K562 (cell line): ENCODE data around the gene SEPHS2. TPM values are rescaled to one million over a fixed set of nuclear protein-coding genes. Genes with fewer than 3 reads are reported as not detected.

Experiments
- BCLAF1 ChIP-seq, 2 experiments: fragments of 450-650 bp in 1 of 2; IDR thresholded peaks; 2 replicates each; pipeline ENCODE4 v1.6.1; 2011 to 2017; ENCODE audit warnings: low read depth in 2 of 2, antibody characterized with exemption in 1 of 2, borderline replicate concordance in 1 of 2, low read length in 1 of 2, mild to moderate bottlenecking in 1 of 2, mixed read lengths in 1 of 2; ENCODE audit not compliant: control insufficient read depth in 1 of 2
- BCOR ChIP-seq: fragments of 450-650 bp; IDR thresholded peaks from 2 replicates; pipeline ENCODE4 v1.6.1; 2016
- BRD9 ChIP-seq: fragments of 450-650 bp; IDR thresholded peaks from 2 replicates; pipeline ENCODE4 v1.6.1; 2018; ENCODE audit warnings: low read depth; ENCODE audit not compliant: partially characterized antibody
- CBX1 ChIP-seq: sonication (generic); IDR thresholded peaks from 2 replicates; pipeline ENCODE4 v1.6.1; 2016; ENCODE audit warnings: antibody characterized with exemption, low read depth, mild to moderate bottlenecking
- CTBP1 ChIP-seq: fragments of 450-650 bp; IDR thresholded peaks from 2 replicates; pipeline ENCODE4 v1.6.1; 2016; ENCODE audit warnings: borderline replicate concordance
- DPF2 ChIP-seq: fragments of 450-650 bp; IDR thresholded peaks from 2 replicates; pipeline ENCODE4 v1.6.1; 2016
- EZH2 ChIP-seq: IDR thresholded peaks from 2 replicates; pipeline ENCODE4 v1.6.1; 2012; ENCODE audit warnings: low read depth, mild to moderate bottlenecking, inconsistent platforms, low read length, borderline replicate concordance
- HDAC3 ChIP-seq: fragments of 450-650 bp; IDR thresholded peaks from 2 replicates; pipeline ENCODE4 v1.6.1; 2018; ENCODE audit warnings: borderline replicate concordance, mild to moderate bottlenecking, moderate library complexity; ENCODE audit not compliant: partially characterized antibody
- KDM2B ChIP-seq: fragments of 250-450 bp; sonication (Bioruptor Pico); IDR thresholded peaks from 2 replicates; pipeline ENCODE4 v1.8.0; 2021; ENCODE audit warnings: mild to moderate bottlenecking, moderate library complexity
- MEF2A ChIP-seq: IDR thresholded peaks from 2 replicates; pipeline ENCODE4 v1.6.1; 2011; ENCODE audit warnings: low read depth, mild to moderate bottlenecking, low read length, moderate library complexity; ENCODE audit not compliant: control insufficient read depth
- MTA3 ChIP-seq: fragments of 450-650 bp; formaldehyde crosslinking; IDR thresholded peaks from 2 replicates; pipeline ENCODE4 v1.6.1; 2017; ENCODE audit warnings: mild to moderate bottlenecking, borderline replicate concordance
- MYC ChIP-seq, 2 experiments: fragments of 250-450 bp in 1 of 2; sonication (Bioruptor Pico) in 1 of 2; IDR thresholded peaks; 2 replicates each; pipeline versions ENCODE4 v1.5.1 to v1.6.1; 2012 to 2021; ENCODE audit warnings: low read depth in 2 of 2, borderline replicate concordance in 1 of 2, improper control_type of control experiment in 1 of 2, low read length in 1 of 2, mild to moderate bottlenecking in 1 of 2, moderate library complexity in 1 of 2
- PHB ChIP-seq: fragments of 250-450 bp; sonication (Bioruptor Pico); IDR thresholded peaks from 2 replicates; pipeline ENCODE4 v1.5.0; 2021
- POU5F1 ChIP-seq: fragments of 150-350 bp; IDR thresholded peaks from 2 replicates; pipeline ENCODE4 v1.6.1; 2014; ENCODE audit warnings: borderline replicate concordance, low read length, low read depth, mild to moderate bottlenecking; ENCODE audit not compliant: partially characterized antibody
- RBM22 ChIP-seq: fragments of 200-400 bp; formaldehyde crosslinking; IDR thresholded peaks from 2 replicates; pipeline ENCODE4 v1.6.1; 2018; ENCODE audit warnings: low read length, low read depth; ENCODE audit not compliant: poor library complexity, severe bottlenecking
- RFX1 ChIP-seq: fragments of 450-650 bp; IDR thresholded peaks from 2 replicates; pipeline ENCODE4 v1.6.1; 2016; ENCODE audit warnings: mild to moderate bottlenecking, moderate library complexity
- RFX7 ChIP-seq: fragments of 250-450 bp; sonication (Bioruptor Pico); IDR thresholded peaks from 2 replicates; pipeline ENCODE4 v1.5.1; 2021; ENCODE audit warnings: mild to moderate bottlenecking
- SAP30 ChIP-seq: fragments of 200-600 bp; sonication (generic); IDR thresholded peaks from 2 replicates; pipeline ENCODE4 v1.6.1; 2012; ENCODE audit warnings: borderline replicate concordance, low read depth, mild to moderate bottlenecking, moderate library complexity, low read length, control low read depth, inconsistent platforms; ENCODE audit not compliant: insufficient read depth, poor library complexity, severe bottlenecking
- TAL1 ChIP-seq: fragments of 450-650 bp; IDR thresholded peaks from 2 replicates; pipeline ENCODE4 v1.6.1; 2016; ENCODE audit warnings: mild to moderate bottlenecking
- TBL1XR1 ChIP-seq, 2 experiments: IDR thresholded peaks; 2 replicates each; pipeline ENCODE4 v1.6.1; 2012; ENCODE audit warnings: improper control_type of control experiment in 2 of 2, low read length in 2 of 2, mild to moderate bottlenecking in 1 of 2
- TBP ChIP-seq: optimal IDR thresholded peaks from 2 replicates; pipeline ENCODE3; 2011; ENCODE audit warnings: low read depth, low read length, improper control_type of control experiment
- TCF3 ChIP-seq: sonication (generic); formaldehyde crosslinking; IDR thresholded peaks from 2 replicates; pipeline ENCODE4 v1.4.0; 2020; ENCODE audit warnings: mild to moderate bottlenecking, missing genetic modification reagents
- TCFL5 ChIP-seq: fragments of 250-450 bp; sonication (Bioruptor Pico); conservative IDR thresholded peaks from 2 replicates; pipeline ENCODE4 v1.6.1; 2021; ENCODE audit warnings: mild to moderate bottlenecking, moderate library complexity, matching md5 sums
- ZBTB1 ChIP-seq: sonication (generic); formaldehyde crosslinking; IDR thresholded peaks from 2 replicates; pipeline ENCODE4 v1.8.1; 2023; ENCODE audit warnings: missing genetic modification reagents, low read depth, mild to moderate bottlenecking, borderline replicate concordance
- ZNF347 ChIP-seq: fragments of 450-650 bp; formaldehyde crosslinking; IDR thresholded peaks from 2 replicates; pipeline ENCODE4 v1.4.0; 2020; ENCODE audit warnings: low read depth, mild to moderate bottlenecking, moderate library complexity
- ZNF561 ChIP-seq: fragments of 450-650 bp; formaldehyde crosslinking; conservative IDR thresholded peaks from 2 replicates; pipeline ENCODE4 v1.4.0; 2020; ENCODE audit warnings: mild to moderate bottlenecking, moderate library complexity
- ZNF695 ChIP-seq: fragments of 450-650 bp; formaldehyde crosslinking; IDR thresholded peaks from 2 replicates; pipeline ENCODE4 v1.4.0; 2020; ENCODE audit warnings: mild to moderate bottlenecking, moderate library complexity
- ZNF830 ChIP-seq: fragments of 250-450 bp; sonication (Bioruptor Pico); IDR thresholded peaks from 2 replicates; pipeline ENCODE4 v1.5.0; 2021; ENCODE audit warnings: mild to moderate bottlenecking
- polyA plus RNA-seq, 8 experiments: library from polyadenylated mRNA; depleted of rRNA in 4 of 8; stranded (reverse) in 5 of 8; unstranded in 3 of 8; fragments of >200 nt; fragmentation: Nextera tagmentation in 2 of 8; fragmentation: Illumina TruSeq in 1 of 8; extraction: Ambion mirVana in 2 of 8; extraction: Trizol in 1 of 8; gene quantifications; 2 replicates each; pipeline versions ENCODE4 v1.2.1 to v1.2.3, GENCODE V29; 2011 to 2014; ENCODE audit warnings: inconsistent platforms in 1 of 8, missing spikeins in 1 of 8
- total RNA-seq, 7 experiments: library from RNA; depleted of rRNA in 6 of 7; stranded (reverse); fragments of >200 nt in 6 of 7; fragmentation: Illumina TruSeq in 2 of 7; extraction: Trizol in 2 of 7; gene quantifications; 2 replicates each; pipeline versions ENCODE4 v1.2.1 to v1.2.3, GENCODE V29; 2011 to 2021; ENCODE audit warnings: low replicate concordance in 1 of 7

SEPHS2 gene
- total and polyA plus RNA-seq, 9 of the 15 experiments (the other 6 are each of a cell fraction or from before 2014, with no cell fraction given) = 20.9 to 90.6 (median 43.4) TPM

GRCh38 chr16:30430428-30430970 is 15.2 kb downstream of the SEPHS2 start (continued):
- TF ChIP-seq RBM22 (no peak), TCF3 (no peak), POU5F1 (no peak), MYC (IDR thresholded peaks at IDR 0.05; ENCODE audit: low read depth, low read length) (peak; percentile 93; the same call in 1 of the 2 replicates), MYC (CRISPR knock-in tag; IDR thresholded peaks at IDR 0.05; ENCODE audit: borderline replicate concordance, low read depth) (peak; percentile 88), ZNF695 (CRISPR knock-in tag) (no peak), ZBTB1 (CRISPR knock-in tag) (no peak), TBP (no peak), SAP30 (no peak), ZNF830 (CRISPR knock-in tag) (no peak), TCFL5 (no peak), BRD9 (peak; percentile 66), EZH2 (no peak), CTBP1 (peak; percentile 56; the same call in 1 of the 2 replicates), BCLAF1 (IDR thresholded peaks at IDR 0.05; ENCODE audit: borderline replicate concordance in 1 of 2, control insufficient read depth in 1 of 2, low read depth in 2 of 2, low read length in 1 of 2) (no peak), CBX1 (no peak), BCOR (no peak), DPF2 (0 out of 2 replicates have a peak, but pooled peaks have one; percentile 34), ZNF561 (no peak), PHB (CRISPR knock-in tag) (no peak), TAL1 (no peak), TBL1XR1 (IDR thresholded peaks at IDR 0.05; ENCODE audit: low read length in 2 of 2) (no peak), MTA3 (no peak), MEF2A (no peak), HDAC3 (no peak), RFX1 (no peak), ZNF347 (no peak), KDM2B (no peak), RFX7 (no peak)
